ENCODE results near the gene ENHO.
A peak's percentile ranks its signal among the peaks of the same experiment; 100 is the strongest.

ENHO gene

GRCh38 chr9:34552606-34552981, 29.8 kb upstream of the ENHO start:
- DNase-seq (ENCODE audit: extremely low read depth, low read depth) = no peak
- no peak for TF ChIP-seq CTCF (IDR thresholded peaks at IDR 0.05; ENCODE audit: low read depth, low read length, missing control alignments)
- no peak overlapping the region for H3K4me3 ChIP-seq (replicated peaks; ENCODE audit: low read depth, low read length)

- no peak overlapping the region for H3K4me3 ChIP-seq (replicated peaks; ENCODE audit: low read depth, low read length)
- no peak for TF ChIP-seq CTCF (IDR thresholded peaks at IDR 0.05; ENCODE audit: low read depth, low read length, missing control alignments)
- DNase-seq (ENCODE audit: extremely low read depth, low read depth) = no peak
Measured at GRCh38 chr9:34551751-34552605, 29.2 kb upstream of the ENHO start.

GRCh38 chr9:34550681-34551270, 28.0 kb upstream of the ENHO start:
- DNase-seq (ENCODE audit: extremely low read depth, low read depth) = no peak
- TF ChIP-seq CTCF (IDR thresholded peaks at IDR 0.05; ENCODE audit: low read depth, low read length, missing control alignments) = no peak
- H3K4me3 ChIP-seq (replicated peaks; ENCODE audit: low read depth, low read length) = no peak overlapping the region

GRCh38 chr9:34550016-34550680, 27.4 kb upstream of the ENHO start:
- no peak for TF ChIP-seq CTCF (IDR thresholded peaks at IDR 0.05; ENCODE audit: low read depth, low read length, missing control alignments)
- no peak overlapping the region for H3K4me3 ChIP-seq (replicated peaks; ENCODE audit: low read depth, low read length)
- DNase-seq (ENCODE audit: extremely low read depth, low read depth) = no peak

GRCh38 chr9:34549407-34549732, 26.6 kb upstream of the ENHO start:
- TF ChIP-seq CTCF (IDR thresholded peaks at IDR 0.05; ENCODE audit: low read depth, low read length, missing control alignments) = no peak
- no peak overlapping the region for H3K4me3 ChIP-seq (replicated peaks; ENCODE audit: low read depth, low read length)
- no peak for DNase-seq (ENCODE audit: extremely low read depth, low read depth)

- H3K4me3 ChIP-seq (replicated peaks; ENCODE audit: low read depth, low read length) = no peak overlapping the region
- peak; percentile 91 for TF ChIP-seq CTCF (IDR thresholded peaks at IDR 0.05; ENCODE audit: low read depth, low read length, missing control alignments)
- no peak for DNase-seq (ENCODE audit: extremely low read depth, low read depth)
Measured at GRCh38 chr9:34547960-34548611, 25.3 kb upstream of the ENHO start.

All from HFF-Myc (cell line).